HAP-1 (cell line): ENCODE data around the gene SH3TC1.

Experiments
- DNase-seq, 2 experiments: peaks; one replicate each; pipeline ENCODE4 v3.0.0-alpha.2; 2016 to 2020; ENCODE audit warnings: low spot score in 2 of 2
- H3K27me3 ChIP-seq: fragments of 250-450 bp; sonication (Bioruptor Pico); 2 replicates; pipeline ENCODE4 v1.5.1; 2020; ENCODE audit warnings: low read depth, mild to moderate bottlenecking, moderate library complexity
- H3K36me3 ChIP-seq: fragments of 250-450 bp; sonication (Bioruptor Pico); replicated peaks from 2 replicates; pipeline ENCODE4 v1.5.1; 2020; ENCODE audit warnings: mild to moderate bottlenecking
- H3K4me1 ChIP-seq: fragments of 250-450 bp; sonication (Bioruptor Pico); 2 replicates; pipeline ENCODE4 v1.5.1; 2020; ENCODE audit warnings: mild to moderate bottlenecking
- H3K4me3 ChIP-seq: fragments of 250-450 bp; sonication (Bioruptor Pico); 2 replicates; pipeline ENCODE4 v1.5.1; 2020; ENCODE audit warnings: mild to moderate bottlenecking, moderate library complexity
- H3K9me3 ChIP-seq: fragments of 250-450 bp; sonication (Bioruptor Pico); 2 replicates; pipeline ENCODE4 v1.5.1; 2020; ENCODE audit warnings: mild to moderate bottlenecking, moderate library complexity
- in situ Hi-C: fragments of 300-500 bp; cut with MboI; formaldehyde crosslinking; loops from 3 replicates; pipeline ENCODE4 v1.14.3; 2020; ENCODE audit warnings: low sequenced_read_pairs, inconsistent platforms, mixed read lengths

Gene SH3TC1

DNA sequence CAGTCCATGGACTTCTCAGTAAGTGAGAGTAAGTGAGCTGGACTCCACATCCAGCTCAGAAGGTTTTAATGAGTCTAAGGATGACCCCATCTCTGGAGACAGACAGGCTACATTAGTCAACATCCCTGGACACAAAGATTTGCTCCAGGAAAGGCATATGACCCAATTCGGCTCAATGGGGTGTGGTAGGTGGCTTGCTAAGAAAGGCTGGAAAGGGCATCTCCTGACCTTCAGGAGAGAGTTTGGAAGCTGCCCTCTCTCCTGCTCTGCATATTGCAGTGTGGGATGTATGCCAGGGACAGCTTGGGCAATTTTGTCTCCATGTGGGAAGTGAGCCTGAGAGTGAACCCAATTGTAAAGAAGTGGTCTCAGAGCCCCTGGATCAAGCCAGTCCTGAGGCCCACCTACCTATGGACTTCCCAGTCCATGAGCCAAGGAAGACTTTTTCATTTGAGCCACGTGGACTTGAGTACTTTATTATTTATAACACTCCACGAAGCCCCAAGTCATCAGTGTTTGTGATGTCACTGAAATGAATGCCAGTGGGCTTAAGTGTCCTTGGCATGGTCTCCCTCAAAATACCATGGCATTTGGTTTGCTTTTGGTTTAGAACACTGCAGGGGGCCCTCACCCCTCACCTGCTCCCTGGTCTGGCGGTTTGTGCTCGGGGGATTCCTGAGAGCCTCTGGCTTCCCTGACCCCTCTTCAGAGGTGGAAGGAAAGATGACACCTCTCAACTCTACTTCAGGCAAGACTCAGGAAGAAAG, 30.1 kb upstream of the SH3TC1 start:
- Histone ChIP-seq H3K9me3 (peaks cover 3% of the 10 kb centered on the region; the same call in 1 of the 2 replicates), H3K36me3 (no peaks in the 10 kb centered on the region), H3K27me3 (peaks cover 11% of the 10 kb centered on the region; the same call in 1 of the 2 replicates), H3K4me1 (no peaks in the 10 kb centered on the region), H3K4me3 (no peak overlapping the region)
- DNase-seq, result no peak
- in situ Hi-C loops, result no loop called here

DNA sequence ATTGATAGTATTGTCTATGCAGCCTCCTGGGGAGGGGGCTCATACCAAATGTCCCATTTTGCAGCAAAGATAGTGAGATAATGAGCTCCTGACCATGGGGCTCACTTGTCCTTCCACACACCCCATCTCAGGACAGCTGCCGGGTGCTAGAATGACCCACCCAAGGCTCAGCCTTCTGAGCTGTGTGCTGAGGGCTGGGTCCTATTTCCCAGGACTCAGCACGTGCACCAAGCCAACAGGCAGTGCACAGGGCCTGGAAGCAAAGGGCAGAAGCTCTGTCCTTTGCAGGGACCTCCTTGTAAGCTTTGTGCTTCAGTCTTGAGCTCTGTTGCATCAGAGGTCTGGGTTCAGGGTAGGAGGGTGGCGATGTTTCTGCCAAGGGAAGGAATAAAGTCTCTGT, 29.3 kb upstream of the SH3TC1 start:
- Histone ChIP-seq H3K27me3 (peaks cover 4% of the 10 kb centered on the region; the same call in 1 of the 2 replicates), H3K9me3 (peaks cover 3% of the 10 kb centered on the region; the same call in 1 of the 2 replicates), H3K4me3 (no peak overlapping the region), H3K4me1 (no peaks in the 10 kb centered on the region), H3K36me3 (no peaks in the 10 kb centered on the region)
- DNase-seq, result no peak
- in situ Hi-C loops, result loop anchor here (10.0 kb wide), 1 partner anchor 235 kb away; no protein-coding TSS in a partner anchor

DNA sequence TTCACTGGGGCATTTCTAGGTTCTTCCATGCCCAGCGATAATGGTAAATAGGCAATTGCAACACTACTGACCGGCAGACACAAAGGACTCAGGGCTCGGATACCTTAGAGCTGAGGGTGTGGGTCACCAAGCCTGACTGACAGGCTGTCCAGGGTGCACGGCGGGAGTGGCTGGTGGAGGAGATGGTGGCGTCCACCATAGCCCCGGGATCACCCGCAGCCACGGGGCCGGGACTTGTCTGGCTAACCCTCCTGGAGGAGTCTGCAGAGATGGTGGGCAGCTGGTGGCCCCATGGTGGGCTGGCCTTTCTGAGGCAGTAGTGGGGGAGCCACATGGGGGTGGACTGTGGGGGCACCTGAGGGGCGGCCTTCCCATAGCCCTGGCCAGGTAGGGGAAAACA, 28.7 kb upstream of the SH3TC1 start:
- in situ Hi-C loops, result loop anchor here (10.0 kb wide), 1 partner anchor 234 kb away; no protein-coding TSS in a partner anchor
- no peaks in the 10 kb centered on the region for H3K36me3 ChIP-seq
- H3K4me1 ChIP-seq, result no peaks in the 10 kb centered on the region
- no peak overlapping the region for H3K4me3 ChIP-seq
- 0 out of 2 replicates have a peak, but pooled peaks cover 3% of the 10 kb centered on the region for H3K27me3 ChIP-seq
- peaks cover 3% of the 10 kb centered on the region; the same call in 1 of the 2 replicates for H3K9me3 ChIP-seq
- no peak for DNase-seq

DNA sequence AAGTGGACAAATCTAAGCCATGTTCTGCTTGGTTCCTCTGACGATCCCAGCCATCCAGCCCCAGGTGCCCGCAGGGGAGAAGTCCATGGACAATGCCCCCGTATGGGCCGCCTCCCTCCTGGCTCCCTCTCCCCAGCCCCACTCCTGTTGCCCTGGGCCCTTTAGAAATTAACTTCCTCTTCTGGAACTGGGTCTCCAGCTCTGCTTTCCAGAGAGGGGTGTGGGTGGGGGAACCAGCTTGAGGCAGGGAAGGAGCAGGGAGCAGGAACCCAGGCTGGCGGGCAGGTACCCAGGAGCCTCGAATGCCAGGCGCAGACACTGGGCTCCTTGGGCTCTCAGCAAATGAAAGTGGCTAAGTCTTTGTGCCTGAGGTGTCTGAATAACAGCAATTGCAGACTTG, 27.8 kb upstream of the SH3TC1 start:
- no peak for DNase-seq
- H3K4me3 ChIP-seq, result no peak overlapping the region
- H3K27me3 ChIP-seq, result 0 out of 2 replicates have a peak, but pooled peaks cover 3% of the 10 kb centered on the region
- H3K9me3 ChIP-seq, result peaks cover 3% of the 10 kb centered on the region; the same call in 1 of the 2 replicates
- no peaks in the 10 kb centered on the region for H3K4me1 ChIP-seq
- in situ Hi-C loops, result loop anchor here (10.0 kb wide), 1 partner anchor 234 kb away; no protein-coding TSS in a partner anchor
- H3K36me3 ChIP-seq, result no peaks in the 10 kb centered on the region

DNA sequence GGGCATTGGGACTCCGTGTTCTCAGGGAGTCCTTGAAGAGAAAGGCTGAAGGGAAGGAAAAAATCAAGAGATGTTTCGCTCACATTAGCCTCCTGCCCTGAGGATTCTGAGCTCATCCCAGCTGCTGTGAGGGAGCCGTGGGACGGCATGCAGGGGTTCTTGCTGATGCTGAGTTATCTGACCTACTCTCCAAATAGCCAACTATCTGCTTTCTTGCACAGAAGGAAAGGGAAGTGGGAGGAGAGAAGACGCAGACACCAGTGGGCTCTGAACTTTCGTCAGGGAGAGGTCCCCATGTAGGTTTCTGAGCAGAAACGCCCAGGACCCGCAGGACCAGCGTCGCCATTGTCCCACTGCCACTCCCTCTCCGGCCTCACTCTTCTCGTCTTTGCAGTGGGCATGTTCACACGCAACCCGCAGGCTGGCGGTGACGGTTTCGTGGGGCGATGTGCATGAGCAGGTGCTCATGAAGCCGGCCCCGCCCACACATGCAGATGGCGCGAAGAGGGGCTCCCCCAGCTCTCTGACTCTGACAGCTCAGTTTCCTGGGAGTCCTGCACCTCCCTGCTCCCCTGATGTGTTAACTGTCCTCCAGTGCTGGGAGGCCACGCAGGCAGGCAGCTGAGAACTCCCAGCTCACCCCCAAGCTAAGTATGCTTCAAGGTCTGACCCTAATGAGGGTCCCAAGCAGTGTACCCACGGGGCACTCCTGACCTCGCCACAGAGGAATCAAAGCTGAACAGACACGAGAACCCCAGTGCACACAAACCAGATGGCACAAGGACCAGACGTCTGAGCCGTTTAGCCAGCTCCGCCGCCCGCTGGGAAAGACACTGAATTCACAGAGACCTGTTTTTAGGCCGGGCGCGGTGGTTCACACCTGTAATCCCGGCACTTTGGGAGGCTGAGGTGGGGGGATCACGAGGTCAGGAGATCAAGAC, 26.8 kb upstream of the SH3TC1 start:
- Histone ChIP-seq H3K36me3 (no peaks in the 10 kb centered on the region), H3K27me3 (0 out of 2 replicates have a peak, but pooled peaks cover 3% of the 10 kb centered on the region), H3K4me1 (no peaks in the 10 kb centered on the region), H3K9me3 (peaks cover 3% of the 10 kb centered on the region; the same call in 1 of the 2 replicates), H3K4me3 (no peak overlapping the region)
- no peak for DNase-seq
- in situ Hi-C loops, result loop anchor here (10.0 kb wide), 1 partner anchor 233 kb away; no protein-coding TSS in a partner anchor

DNA sequence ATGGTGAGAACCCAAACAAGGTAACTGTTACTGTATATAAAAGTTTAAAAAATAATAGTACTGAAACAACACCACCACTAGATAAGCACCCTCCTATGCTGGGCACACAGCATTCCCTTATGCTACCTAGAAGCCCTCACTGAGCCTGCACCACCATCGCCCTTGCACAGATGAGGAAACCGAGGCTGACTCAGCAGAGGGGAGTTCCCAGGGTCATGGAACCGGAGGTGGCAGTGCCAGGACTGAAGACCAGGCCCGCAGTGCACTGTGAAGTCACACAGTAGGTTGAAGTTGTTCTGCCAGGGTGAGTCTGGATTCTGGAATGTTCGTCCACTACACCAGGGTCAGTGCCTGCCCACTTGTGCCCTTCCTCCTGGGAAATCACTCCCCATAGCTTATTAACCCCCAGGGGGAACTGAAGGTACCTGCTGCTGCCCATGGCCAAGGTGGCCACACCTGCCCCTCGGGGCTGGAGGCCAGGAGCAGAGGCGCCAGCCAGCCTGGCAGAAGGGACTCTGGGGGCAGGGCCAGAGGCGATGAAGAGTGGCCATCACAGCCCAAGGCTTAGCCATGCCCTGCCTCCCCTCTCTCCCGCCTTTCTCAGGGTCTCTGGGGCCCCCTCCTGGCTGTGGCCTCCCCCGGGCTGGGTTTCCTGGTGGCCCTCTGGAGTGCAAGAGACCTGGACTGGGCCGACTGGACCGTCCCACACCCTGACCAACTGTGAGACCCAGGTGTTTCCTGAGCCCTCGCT, 25.4 kb upstream of the SH3TC1 start:
- no peak overlapping the region for H3K4me3 ChIP-seq
- no peaks in the 10 kb centered on the region for H3K4me1 ChIP-seq
- no peaks in the 10 kb centered on the region for H3K36me3 ChIP-seq
- H3K9me3 ChIP-seq, result no peaks in the 10 kb centered on the region
- in situ Hi-C loops, result loop anchor here (10.0 kb wide), 1 partner anchor 231 kb away; no protein-coding TSS in a partner anchor
- DNase-seq, result no peak
- 0 out of 2 replicates have a peak, but pooled peaks cover 3% of the 10 kb centered on the region for H3K27me3 ChIP-seq

DNA sequence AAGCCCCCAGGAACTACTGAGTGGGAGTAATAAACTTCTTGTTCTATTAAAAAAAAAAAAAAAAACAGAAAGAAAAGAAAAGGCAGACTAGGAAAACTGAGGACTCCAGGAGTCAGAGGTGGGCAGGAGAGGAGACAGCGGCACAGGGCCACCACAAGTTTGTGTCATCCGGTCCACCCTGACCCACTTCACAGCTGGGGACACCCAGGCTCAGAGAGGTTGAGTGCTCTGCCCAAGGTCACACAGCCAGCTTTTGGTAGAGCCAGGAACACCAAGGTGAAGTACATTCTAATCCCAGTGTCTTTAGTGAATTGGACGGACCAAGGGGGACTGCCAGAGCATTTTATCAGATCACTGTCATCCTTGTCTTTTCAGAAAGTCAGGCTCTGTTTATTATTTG, 24.1 kb upstream of the SH3TC1 start:
- in situ Hi-C loops, result loop anchor here (10.0 kb wide), 1 partner anchor 230 kb away; no protein-coding TSS in a partner anchor
- H3K27me3 ChIP-seq, result 0 out of 2 replicates have a peak, but pooled peaks cover 3% of the 10 kb centered on the region

DNA sequence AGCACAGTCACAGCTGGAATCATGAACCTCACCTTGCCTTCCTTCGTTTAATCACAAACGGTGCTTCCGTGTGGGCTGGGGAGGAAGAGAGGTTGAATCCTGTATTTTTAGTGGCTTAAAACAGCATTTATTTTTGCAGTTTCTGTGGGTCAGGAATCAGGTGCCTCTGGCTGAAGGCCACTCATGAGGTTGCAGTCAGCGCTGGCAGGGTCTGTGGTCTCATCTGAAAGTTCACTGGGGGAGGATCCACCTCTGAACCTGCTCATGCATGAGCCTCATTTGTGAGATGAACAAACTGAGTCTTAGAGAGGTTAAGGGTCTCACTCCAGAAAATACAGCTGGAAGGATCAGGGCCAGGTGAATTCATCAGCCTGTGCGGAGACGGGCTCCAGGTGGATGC, 23.4 kb upstream of the SH3TC1 start:
- 0 out of 2 replicates have a peak, but pooled peaks cover 3% of the 10 kb centered on the region for H3K27me3 ChIP-seq
- in situ Hi-C loops, result loop anchor here (10.0 kb wide), 1 partner anchor 229 kb away; no protein-coding TSS in a partner anchor
- no peaks in the 10 kb centered on the region for H3K9me3 ChIP-seq
- DNase-seq, result no peak
- H3K36me3 ChIP-seq, result no peaks in the 10 kb centered on the region
- no peak overlapping the region for H3K4me3 ChIP-seq
- H3K4me1 ChIP-seq, result no peaks in the 10 kb centered on the region

More for the DNA sequence above, 24.1 kb upstream of the SH3TC1 start:
- Histone ChIP-seq H3K4me1 (no peaks in the 10 kb centered on the region), H3K9me3 (no peaks in the 10 kb centered on the region), H3K4me3 (no peak overlapping the region), H3K36me3 (no peaks in the 10 kb centered on the region)
- DNase-seq, result no peak

DNA sequence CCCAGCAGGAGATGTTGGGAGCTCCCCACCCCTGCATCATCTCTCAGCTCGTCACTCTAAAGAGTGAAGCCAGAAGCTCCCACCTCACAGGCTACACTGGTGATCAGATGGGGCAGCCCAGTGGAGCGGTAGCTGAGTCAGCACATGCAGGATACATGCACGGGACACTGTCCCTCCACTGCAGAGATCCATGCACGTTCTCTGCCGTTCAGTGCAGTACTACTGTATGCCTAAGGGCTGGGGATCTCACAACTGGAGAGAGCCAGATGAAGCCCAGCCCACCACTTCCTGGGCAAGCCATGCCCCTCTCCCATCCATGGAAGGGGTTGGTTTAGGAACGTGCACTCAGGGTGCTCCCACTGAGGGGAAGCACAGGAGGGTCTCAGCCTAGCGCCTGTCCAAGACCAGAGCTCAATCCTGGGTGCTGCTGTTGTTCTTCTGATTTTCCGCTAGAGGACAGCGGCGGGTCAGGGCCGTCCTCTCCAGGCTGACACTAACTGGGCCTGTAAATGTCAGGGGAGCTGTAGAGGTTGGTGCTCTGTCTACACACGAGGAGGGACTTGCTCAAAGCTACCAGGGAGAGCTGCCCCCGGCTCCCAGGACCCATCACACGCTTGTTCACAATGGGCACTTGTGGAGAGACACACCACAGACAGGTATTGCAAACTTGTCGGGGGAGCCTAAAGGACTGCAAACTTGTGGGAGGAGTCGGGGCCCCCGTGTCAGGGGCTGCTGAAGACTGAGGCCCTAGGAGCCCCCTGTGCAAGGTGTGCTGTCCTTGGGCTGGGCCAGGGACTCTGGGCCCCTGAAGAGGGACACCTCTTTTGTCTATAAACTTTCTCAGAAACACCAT, 22.3 kb upstream of the SH3TC1 start:
- no peaks in the 10 kb centered on the region for H3K9me3 ChIP-seq
- in situ Hi-C loops, result loop anchor here (10.0 kb wide), 1 partner anchor 228 kb away; no protein-coding TSS in a partner anchor
- H3K4me1 ChIP-seq, result no peaks in the 10 kb centered on the region
- no peak overlapping the region for H3K4me3 ChIP-seq
- 0 out of 2 replicates have a peak, but pooled peaks cover under 1% of the 10 kb centered on the region for H3K27me3 ChIP-seq
- no peaks in the 10 kb centered on the region for H3K36me3 ChIP-seq
- DNase-seq, result peak; percentile 51 to 65

DNA sequence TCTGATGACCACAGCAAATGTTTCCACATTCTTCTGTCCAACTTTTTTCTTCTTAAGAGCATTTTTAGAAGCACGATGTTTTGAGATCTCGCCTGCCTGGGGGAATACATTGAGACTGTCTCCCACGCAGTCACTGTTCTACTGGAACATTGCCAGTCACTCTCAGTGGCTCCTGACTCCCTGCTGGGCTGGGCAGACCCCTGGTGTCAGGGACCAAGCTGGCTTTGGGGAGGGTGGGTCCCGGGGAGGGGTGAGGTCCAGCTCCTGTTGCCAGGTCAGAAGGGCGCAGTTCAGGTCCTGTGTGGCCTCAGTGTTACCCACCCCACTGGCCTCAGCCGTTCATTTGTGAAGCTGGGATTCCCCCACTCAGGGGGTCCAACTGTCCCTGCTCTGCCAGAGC, 21.5 kb upstream of the SH3TC1 start:
- in situ Hi-C loops, result loop anchor here (10.0 kb wide), 1 partner anchor 227 kb away; no protein-coding TSS in a partner anchor

DNA sequence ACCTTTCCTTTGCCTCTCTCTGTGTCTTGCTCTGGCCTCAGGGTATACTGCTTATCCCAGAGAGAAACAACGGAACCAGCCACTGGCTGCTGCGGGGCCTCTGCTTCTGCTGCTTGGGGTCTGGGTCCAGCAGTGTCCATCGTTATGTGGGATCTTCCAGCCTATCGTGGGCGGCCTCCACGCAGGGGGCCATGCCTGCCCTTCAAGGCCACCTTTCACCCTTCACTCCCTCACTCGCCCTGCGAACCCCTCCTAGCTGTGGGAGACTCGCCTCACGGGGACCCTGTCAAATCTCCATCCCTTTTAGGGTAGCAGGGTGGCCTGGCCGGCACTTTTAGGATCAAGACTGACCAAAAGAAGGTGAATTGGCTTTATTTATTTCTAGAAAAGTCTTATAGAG, 21.1 kb upstream of the SH3TC1 start:
- H3K4me1 ChIP-seq, result no peaks in the 10 kb centered on the region
- no peaks in the 10 kb centered on the region for H3K36me3 ChIP-seq
- DNase-seq, result no peak
- H3K27me3 ChIP-seq, result no peaks in the 10 kb centered on the region
- no peak overlapping the region for H3K4me3 ChIP-seq
- no peaks in the 10 kb centered on the region for H3K9me3 ChIP-seq
- in situ Hi-C loops, result loop anchor here (10.0 kb wide), 1 partner anchor 227 kb away; no protein-coding TSS in a partner anchor

More for the DNA sequence above, 21.5 kb upstream of the SH3TC1 start:
- H3K27me3 ChIP-seq, result no peaks in the 10 kb centered on the region
- H3K4me3 ChIP-seq, result no peak overlapping the region
- H3K36me3 ChIP-seq, result no peaks in the 10 kb centered on the region
- DNase-seq, result no peak
- no peaks in the 10 kb centered on the region for H3K9me3 ChIP-seq
- H3K4me1 ChIP-seq, result no peaks in the 10 kb centered on the region

DNA sequence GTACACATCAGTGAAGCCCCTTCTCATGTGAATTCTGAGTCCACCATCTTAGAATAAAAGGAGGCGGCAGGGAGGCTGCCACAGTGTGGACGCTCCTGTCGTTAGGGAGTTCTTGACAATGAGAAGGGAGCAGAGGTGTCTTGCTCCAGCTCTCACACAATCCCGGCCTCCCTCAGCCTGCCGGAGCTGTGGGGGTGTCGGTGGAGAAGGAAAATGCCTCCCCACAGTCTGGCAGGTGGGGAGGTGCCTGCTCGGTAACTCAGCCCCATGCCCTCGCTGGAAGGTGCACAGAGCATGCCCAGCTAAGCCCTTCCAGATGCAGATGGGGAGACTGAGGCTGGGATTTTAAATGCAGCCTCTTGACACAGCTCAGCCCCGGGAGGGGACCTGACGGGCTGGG, 20.0 kb upstream of the SH3TC1 start:
- H3K4me3 ChIP-seq, result no peak overlapping the region
- no peaks in the 10 kb centered on the region for H3K36me3 ChIP-seq
- H3K27me3 ChIP-seq, result no peaks in the 10 kb centered on the region
- DNase-seq, result no peak
- H3K4me1 ChIP-seq, result peaks cover 5% of the 10 kb centered on the region; the same call in 1 of the 2 replicates
- in situ Hi-C loops, result loop anchor here (10.0 kb wide), 1 partner anchor 226 kb away; no protein-coding TSS in a partner anchor
- no peaks in the 10 kb centered on the region for H3K9me3 ChIP-seq
